Nephron (organoid): Measurements from ENCODE around the gene GPR18.
A peak's percentile ranks its signal among the peaks of the same experiment; 100 is the strongest.
"Not testable (repeated sequence)": the region's sequence is repeated elsewhere in the genome, so short reads cannot be mapped to it uniquely, and the experiment has no call there.

Experiments
- H3K27ac Mint-ChIP-seq, 3 experiments: 2 replicates each; pipeline ENCODE4 v1.8.0; 2020; ENCODE audit warnings: mixed read lengths in 3 of 3, mild to moderate bottlenecking in 2 of 3, moderate library complexity in 1 of 3
- H3K27me3 Mint-ChIP-seq: 2 replicates; pipeline ENCODE4 v1.8.0; 2021; ENCODE audit warnings: low read depth, mild to moderate bottlenecking, moderate library complexity, mixed read lengths
- H3K36me3 Mint-ChIP-seq: 2 replicates; pipeline ENCODE4 v1.8.0; 2020; ENCODE audit warnings: low read depth, mixed read lengths
- H3K4me1 Mint-ChIP-seq: 2 replicates; pipeline ENCODE4 v1.8.0; 2020; ENCODE audit warnings: mixed read lengths
- H3K4me3 Mint-ChIP-seq, 3 experiments: 2 replicates each; pipeline ENCODE4 v1.8.0; 2020; ENCODE audit warnings: mild to moderate bottlenecking in 3 of 3, mixed read lengths in 3 of 3, moderate library complexity in 2 of 3
- H3K9me3 Mint-ChIP-seq: 2 replicates; pipeline ENCODE4 v1.8.0; 2020; ENCODE audit warnings: mixed read lengths
- CTCF ChIP-seq, 3 experiments: fragments of 200-600 bp; sonication (generic); IDR thresholded peaks; one replicate each; pipeline ENCODE4 v1.5.0; 2021; ENCODE audit warnings: antibody characterized with exemption in 3 of 3; ENCODE audit not compliant: unreplicated experiment in 3 of 3

Gene GPR18

GRCh38 chr13:99254830-99255229 lies 3.3 kb downstream of the GPR18 start:
- H3K27me3 Mint-ChIP-seq = no peaks in the 10 kb centered on the region
- no peak overlapping the region for H3K4me3 Mint-ChIP-seq
- H3K27ac Mint-ChIP-seq = peak overlapping the region in 1 of 3 experiments; percentile 13
- peaks cover 9% of the 10 kb centered on the region for H3K4me1 Mint-ChIP-seq
- peaks cover 23% of the 10 kb centered on the region for H3K36me3 Mint-ChIP-seq
- TF ChIP-seq CTCF (IDR thresholded peaks at IDR 0.05; ENCODE audit: unreplicated experiment in 3 of 3) = no peak
- no peaks in the 10 kb centered on the region for H3K9me3 Mint-ChIP-seq

GRCh38 chr13:99251921-99252320 lies 6.3 kb downstream of the GPR18 start:
- Mint-ChIP-seq H3K9me3 (no peaks in the 10 kb centered on the region), H3K4me3 (no peak overlapping the region), H3K36me3 (peaks cover 43% of the 10 kb centered on the region), H3K27me3 (no peaks in the 10 kb centered on the region), H3K4me1 (peaks cover 9% of the 10 kb centered on the region), H3K27ac (no peak overlapping the region)
- no peak for TF ChIP-seq CTCF (IDR thresholded peaks at IDR 0.05; ENCODE audit: unreplicated experiment in 3 of 3)

- Mint-ChIP-seq H3K4me1 (peaks cover 9% of the 10 kb centered on the region), H3K4me3 (no peak overlapping the region), H3K9me3 (no peaks in the 10 kb centered on the region), H3K27ac (no peak overlapping the region), H3K36me3 (peaks cover 47% of the 10 kb centered on the region), H3K27me3 (no peaks in the 10 kb centered on the region)
- no peak for TF ChIP-seq CTCF (IDR thresholded peaks at IDR 0.05; ENCODE audit: unreplicated experiment in 3 of 3)
Measured at GRCh38 chr13:99250982-99251825, 7.0 kb downstream of the GPR18 start.

GRCh38 chr13:99249606-99250005 lies 8.6 kb downstream of the GPR18 start:
- not testable (repeated sequence) for H3K4me1 Mint-ChIP-seq, H3K27ac Mint-ChIP-seq, H3K4me3 Mint-ChIP-seq, H3K27me3 Mint-ChIP-seq, H3K9me3 Mint-ChIP-seq
- H3K36me3 Mint-ChIP-seq = peaks cover 47% of the 10 kb centered on the region

GRCh38 chr13:99249178-99249577 lies 9.0 kb downstream of the GPR18 start:
- H3K4me1 Mint-ChIP-seq, H3K9me3 Mint-ChIP-seq, H3K4me3 Mint-ChIP-seq, H3K27me3 Mint-ChIP-seq, H3K27ac Mint-ChIP-seq: not testable (repeated sequence)
- H3K36me3 Mint-ChIP-seq = peaks cover 51% of the 10 kb centered on the region

GRCh38 chr13:99246100-99246499 lies 12.1 kb downstream of the GPR18 start:
- Mint-ChIP-seq H3K4me1 (no peaks in the 10 kb centered on the region), H3K4me3 (no peak overlapping the region), H3K27ac (no peak overlapping the region), H3K36me3 (peaks cover 63% of the 10 kb centered on the region), H3K9me3 (peaks cover 3% of the 10 kb centered on the region), H3K27me3 (no peaks in the 10 kb centered on the region)
- no peak for TF ChIP-seq CTCF (IDR thresholded peaks at IDR 0.05; ENCODE audit: unreplicated experiment in 3 of 3)
